Measurements from ENCODE around the gene FAM131B.

DNA sequence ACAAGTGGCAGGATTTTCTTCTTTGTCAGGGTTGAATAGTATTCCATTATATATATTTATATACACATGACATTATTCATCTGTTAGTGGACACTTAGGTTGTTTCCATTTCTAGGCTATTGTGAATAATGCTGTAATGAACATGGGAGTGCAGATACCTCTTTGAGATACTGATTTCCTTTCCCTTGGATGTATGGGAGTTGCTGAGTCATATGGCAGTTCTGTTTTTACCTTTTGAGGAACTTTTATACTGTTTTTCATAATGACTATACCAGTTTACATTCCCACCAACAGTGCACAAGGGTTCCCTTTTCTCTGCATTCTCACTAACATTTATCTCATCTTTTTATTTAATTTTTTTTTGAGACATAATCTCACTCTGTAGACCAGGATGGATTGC, 48.4 kb downstream of the FAM131B start:
- TF ChIP-seq ZNF747 (CRISPR knock-in tag; IDR thresholded peaks at IDR 0.05; ENCODE audit: borderline replicate concordance): no peak
- TF ChIP-seq, protein P1, sequence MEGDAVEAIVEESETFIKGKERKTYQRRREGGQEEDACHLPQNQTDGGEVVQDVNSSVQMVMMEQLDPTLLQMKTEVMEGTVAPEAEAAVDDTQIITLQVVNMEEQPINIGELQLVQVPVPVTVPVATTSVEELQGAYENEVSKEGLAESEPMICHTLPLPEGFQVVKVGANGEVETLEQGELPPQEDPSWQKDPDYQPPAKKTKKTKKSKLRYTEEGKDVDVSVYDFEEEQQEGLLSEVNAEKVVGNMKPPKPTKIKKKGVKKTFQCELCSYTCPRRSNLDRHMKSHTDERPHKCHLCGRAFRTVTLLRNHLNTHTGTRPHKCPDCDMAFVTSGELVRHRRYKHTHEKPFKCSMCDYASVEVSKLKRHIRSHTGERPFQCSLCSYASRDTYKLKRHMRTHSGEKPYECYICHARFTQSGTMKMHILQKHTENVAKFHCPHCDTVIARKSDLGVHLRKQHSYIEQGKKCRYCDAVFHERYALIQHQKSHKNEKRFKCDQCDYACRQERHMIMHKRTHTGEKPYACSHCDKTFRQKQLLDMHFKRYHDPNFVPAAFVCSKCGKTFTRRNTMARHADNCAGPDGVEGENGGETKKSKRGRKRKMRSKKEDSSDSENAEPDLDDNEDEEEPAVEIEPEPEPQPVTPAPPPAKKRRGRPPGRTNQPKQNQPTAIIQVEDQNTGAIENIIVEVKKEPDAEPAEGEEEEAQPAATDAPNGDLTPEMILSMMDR (CRISPR knock-in tag; IDR thresholded peaks at IDR 0.05): no peak
- TF ChIP-seq CHD2 (IDR thresholded peaks at IDR 0.05; ENCODE audit: low read depth, low read length): no peak
- no peak for TF ChIP-seq CSRNP1 (CRISPR knock-in tag; IDR thresholded peaks at IDR 0.05)
- no peak for TF ChIP-seq REST (IDR thresholded peaks at IDR 0.05; ENCODE audit: borderline replicate concordance in 1 of 2, low read depth in 1 of 2, low read length in 2 of 2)
- no peak for TF ChIP-seq SOX5 (CRISPR knock-in tag; IDR thresholded peaks at IDR 0.05; ENCODE audit: borderline replicate concordance)
- no peak for TF ChIP-seq PHF21A (CRISPR knock-in tag; IDR thresholded peaks at IDR 0.05)
- no peak for TF ChIP-seq ZNF597 (CRISPR knock-in tag; IDR thresholded peaks at IDR 0.05)
- TF ChIP-seq ZNF335 (CRISPR knock-in tag; IDR thresholded peaks at IDR 0.05): no peak
- no peak for TF ChIP-seq MTA1 (CRISPR knock-in tag; IDR thresholded peaks at IDR 0.05; ENCODE audit: borderline replicate concordance)

Data from HepG2 (cell line).